HG02973 (cell line): ENCODE measurements around the gene HLA-G.

Experiments
- ATAC-seq: cut with Tn5 transposase; IDR thresholded peaks from one replicate; pipeline ENCODE4 v1.9.1; 2021; ENCODE audit warnings: moderate library complexity; ENCODE audit not compliant: unreplicated experiment

The HLA-G gene

GRCh38 chr6:29815118-29815750, 12.4 kb upstream of the HLA-G start:
- no peak for ATAC-seq

- no peak for ATAC-seq
Observed at GRCh38 chr6:29816030-29816429, 11.6 kb upstream of the HLA-G start.

GRCh38 chr6:29818892-29819291, 8.7 kb upstream of the HLA-G start:
- no peak for ATAC-seq

GRCh38 chr6:29824144-29824543, 3.5 kb upstream of the HLA-G start:
- ATAC-seq = no peak

- ATAC-seq = no peak
Observed at GRCh38 chr6:29825848-29826247, 1.8 kb upstream of the HLA-G start.

GRCh38 chr6:29826271-29826670, 1.4 kb upstream of the HLA-G start:
- ATAC-seq = no peak

GRCh38 chr6:29828471-29828797, 809 bp downstream of the HLA-G start:
- no peak for ATAC-seq

GRCh38 chr6:29829766-29830165, 2.1 kb downstream of the HLA-G start:
- ATAC-seq = no peak

- ATAC-seq = no peak
Observed at GRCh38 chr6:29830409-29830808, 2.8 kb downstream of the HLA-G start.

GRCh38 chr6:29831776-29832175, 4.2 kb downstream of the HLA-G start:
- no peak for ATAC-seq

- no peak for ATAC-seq
Observed at GRCh38 chr6:29834564-29835436, 7.2 kb downstream of the HLA-G start.

- ATAC-seq = no peak
Observed at GRCh38 chr6:29839917-29840316, 12.3 kb downstream of the HLA-G start.

GRCh38 chr6:29841030-29841429, 13.4 kb downstream of the HLA-G start:
- no peak for ATAC-seq

GRCh38 chr6:29845405-29846006, 17.9 kb downstream of the HLA-G start:
- no peak for ATAC-seq

- ATAC-seq = no peak
Observed at GRCh38 chr6:29847871-29848630, 20.4 kb downstream of the HLA-G start.

GRCh38 chr6:29850011-29850553, 22.5 kb downstream of the HLA-G start:
- no peak for ATAC-seq

- no peak for ATAC-seq
Observed at GRCh38 chr6:29851190-29851589, 23.6 kb downstream of the HLA-G start.

- no peak for ATAC-seq
Observed at GRCh38 chr6:29853245-29853644, 25.6 kb downstream of the HLA-G start.

- no peak for ATAC-seq
Observed at GRCh38 chr6:29858006-29858405, 30.4 kb downstream of the HLA-G start.

GRCh38 chr6:29861521-29862255, 34.1 kb downstream of the HLA-G start:
- no peak for ATAC-seq
